ENCODE results near the gene WNT11. TPM values are rescaled to one million over a fixed set of nuclear protein-coding genes. Genes with fewer than 3 reads are reported as not detected.

Gene WNT11
- polyA plus RNA-seq, 4 donors, result 2.1 to 7.3 (median 3.9) TPM

GRCh38 chr11:76247091-76247490, 40.8 kb upstream of the WNT11 start:
- DNase-seq (no peak), FAIRE-seq (no peak)
- Histone ChIP-seq H3K27me3 (ENCODE audit: control insufficient read depth in 3 of 3, insufficient read depth in 3 of 3, low read length in 3 of 3) (peaks cover 0 to 7% (median 0%) of the 10 kb centered on the region in 3 donors), H3K27ac (ENCODE audit: low read depth in 1 of 3, low read length in 2 of 3) (no peak overlapping the region), H3K9me3 (ENCODE audit: control insufficient read depth in 2 of 2, insufficient read depth in 1 of 2, low read depth in 1 of 2, low read length in 1 of 2) (peaks cover 0 to 20% of the 10 kb centered on the region in 2 donors), H3K36me3 (ENCODE audit: control insufficient read depth in 3 of 3, insufficient read depth in 2 of 3, low read depth in 1 of 3, low read length in 3 of 3) (no peaks in the 10 kb centered on the region), H3K4me3 (ENCODE audit: low read depth in 1 of 3, low read length in 3 of 3) (no peak overlapping the region), H3K4me1 (ENCODE audit: control insufficient read depth in 3 of 3, insufficient read depth in 2 of 3, low read depth in 1 of 3, low read length in 2 of 3) (no peaks in the 10 kb centered on the region)
- 86 to 91% (median 89%) methylated on average over 6 of the region's 6 CpGs for WGBS, 3 donors

- H3K4me1 ChIP-seq (ENCODE audit: control insufficient read depth in 3 of 3, insufficient read depth in 2 of 3, low read depth in 1 of 3, low read length in 2 of 3), result no peaks in the 10 kb centered on the region
- WGBS, 3 donors, result 94 to 97% (median 95%) methylated on average over 11 of the region's 11 CpGs
- peaks cover 0 to 7% (median 0%) of the 10 kb centered on the region in 3 donors for H3K27me3 ChIP-seq (ENCODE audit: control insufficient read depth in 3 of 3, insufficient read depth in 3 of 3, low read length in 3 of 3)
- no peak overlapping the region for H3K4me3 ChIP-seq (ENCODE audit: low read depth in 1 of 3, low read length in 3 of 3)
- no peak for DNase-seq
- no peaks in the 10 kb centered on the region for H3K36me3 ChIP-seq (ENCODE audit: control insufficient read depth in 3 of 3, insufficient read depth in 2 of 3, low read depth in 1 of 3, low read length in 3 of 3)
- no peak for FAIRE-seq
- peaks cover 0 to 18% of the 10 kb centered on the region in 2 donors for H3K9me3 ChIP-seq (ENCODE audit: control insufficient read depth in 2 of 2, insufficient read depth in 1 of 2, low read depth in 1 of 2, low read length in 1 of 2)
- H3K27ac ChIP-seq (ENCODE audit: low read depth in 1 of 3, low read length in 2 of 3), result no peak overlapping the region
These were observed 40.1 kb upstream of the WNT11 start for GRCh38 chr11:76246271-76246933.

- WGBS, 3 donors, result 48 to 88% (median 84%) methylated on average over 2 of the region's 2 CpGs
- FAIRE-seq, result no peak
These were observed 39.4 kb upstream of the WNT11 start for GRCh38 chr11:76245720-76246119.

GRCh38 chr11:76244316-76244851, 38.1 kb upstream of the WNT11 start:
- H3K9me3 ChIP-seq (ENCODE audit: control insufficient read depth in 2 of 2, insufficient read depth in 1 of 2, low read depth in 1 of 2, low read length in 1 of 2), result no peaks in the 10 kb centered on the region
- H3K36me3 ChIP-seq (ENCODE audit: control insufficient read depth in 3 of 3, insufficient read depth in 2 of 3, low read depth in 1 of 3, low read length in 3 of 3), result no peaks in the 10 kb centered on the region
- WGBS, 3 donors, result 60 to 74% (median 69%) methylated on average over 4 of the region's 4 CpGs
- no peak overlapping the region for H3K4me3 ChIP-seq (ENCODE audit: low read depth in 1 of 3, low read length in 3 of 3)
- DNase-seq (no peak), FAIRE-seq (no peak)
- peaks cover 0 to 5% (median 0%) of the 10 kb centered on the region in 3 donors for H3K4me1 ChIP-seq (ENCODE audit: control insufficient read depth in 3 of 3, insufficient read depth in 2 of 3, low read depth in 1 of 3, low read length in 2 of 3)
- H3K27me3 ChIP-seq (ENCODE audit: control insufficient read depth in 3 of 3, insufficient read depth in 3 of 3, low read length in 3 of 3), result peaks cover 0 to 7% (median 0%) of the 10 kb centered on the region in 3 donors
- no peak overlapping the region for H3K27ac ChIP-seq (ENCODE audit: low read depth in 1 of 3, low read length in 2 of 3)

More at GRCh38 chr11:76245720-76246119, 39.4 kb upstream of the WNT11 start:
- Histone ChIP-seq H3K27me3 (ENCODE audit: control insufficient read depth in 3 of 3, insufficient read depth in 3 of 3, low read length in 3 of 3) (peaks cover 0 to 7% (median 0%) of the 10 kb centered on the region in 3 donors), H3K36me3 (ENCODE audit: control insufficient read depth in 3 of 3, insufficient read depth in 2 of 3, low read depth in 1 of 3, low read length in 3 of 3) (no peaks in the 10 kb centered on the region), H3K4me3 (ENCODE audit: low read depth in 1 of 3, low read length in 3 of 3) (no peak overlapping the region), H3K9me3 (ENCODE audit: control insufficient read depth in 2 of 2, insufficient read depth in 1 of 2, low read depth in 1 of 2, low read length in 1 of 2) (peaks cover 0 to 11% of the 10 kb centered on the region in 2 donors), H3K4me1 (ENCODE audit: control insufficient read depth in 3 of 3, insufficient read depth in 2 of 3, low read depth in 1 of 3, low read length in 2 of 3) (no peaks in the 10 kb centered on the region), H3K27ac (ENCODE audit: low read depth in 1 of 3, low read length in 2 of 3) (no peak overlapping the region)
- no peak for DNase-seq

- H3K36me3 ChIP-seq (ENCODE audit: control insufficient read depth in 3 of 3, insufficient read depth in 2 of 3, low read depth in 1 of 3, low read length in 3 of 3), result no peaks in the 10 kb centered on the region
- WGBS, 3 donors, result 78 to 82% (median 79%) methylated on average over 7 of the region's 7 CpGs
- no peak overlapping the region for H3K4me3 ChIP-seq (ENCODE audit: low read depth in 1 of 3, low read length in 3 of 3)
- peaks cover 0 to 7% (median 0%) of the 10 kb centered on the region in 3 donors for H3K27me3 ChIP-seq (ENCODE audit: control insufficient read depth in 3 of 3, insufficient read depth in 3 of 3, low read length in 3 of 3)
- no peaks in the 10 kb centered on the region for H3K9me3 ChIP-seq (ENCODE audit: control insufficient read depth in 2 of 2, insufficient read depth in 1 of 2, low read depth in 1 of 2, low read length in 1 of 2)
- DNase-seq (no peak), FAIRE-seq (no peak)
- no peak overlapping the region for H3K27ac ChIP-seq (ENCODE audit: low read depth in 1 of 3, low read length in 2 of 3)
- H3K4me1 ChIP-seq (ENCODE audit: control insufficient read depth in 3 of 3, insufficient read depth in 2 of 3, low read depth in 1 of 3, low read length in 2 of 3), result peaks cover 0 to 5% (median 0%) of the 10 kb centered on the region in 3 donors
These were observed 37.6 kb upstream of the WNT11 start for GRCh38 chr11:76243957-76244285.

- Histone ChIP-seq H3K36me3 (ENCODE audit: control insufficient read depth in 3 of 3, insufficient read depth in 2 of 3, low read depth in 1 of 3, low read length in 3 of 3) (no peaks in the 10 kb centered on the region), H3K4me1 (ENCODE audit: control insufficient read depth in 3 of 3, insufficient read depth in 2 of 3, low read depth in 1 of 3, low read length in 2 of 3) (peaks cover 0 to 5% (median 0%) of the 10 kb centered on the region in 3 donors), H3K27me3 (ENCODE audit: control insufficient read depth in 3 of 3, insufficient read depth in 3 of 3, low read length in 3 of 3) (peaks cover 0 to 7% (median 0%) of the 10 kb centered on the region in 3 donors), H3K4me3 (ENCODE audit: low read depth in 1 of 3, low read length in 3 of 3) (no peak overlapping the region), H3K9me3 (ENCODE audit: control insufficient read depth in 2 of 2, insufficient read depth in 1 of 2, low read depth in 1 of 2, low read length in 1 of 2) (no peaks in the 10 kb centered on the region), H3K27ac (ENCODE audit: low read depth in 1 of 3, low read length in 2 of 3) (no peak overlapping the region)
- FAIRE-seq (no peak), DNase-seq (no peak)
- WGBS, 3 donors, result 42 to 57% (median 52%) methylated on average over 22 to 23 of the region's 23 CpGs
These were observed 37.1 kb upstream of the WNT11 start for GRCh38 chr11:76243193-76243956.

GRCh38 chr11:76242004-76242779, 35.9 kb upstream of the WNT11 start:
- Histone ChIP-seq H3K4me3 (ENCODE audit: low read depth in 1 of 3, low read length in 3 of 3) (no peak overlapping the region), H3K9me3 (ENCODE audit: control insufficient read depth in 2 of 2, insufficient read depth in 1 of 2, low read depth in 1 of 2, low read length in 1 of 2) (no peaks in the 10 kb centered on the region), H3K4me1 (ENCODE audit: control insufficient read depth in 3 of 3, insufficient read depth in 2 of 3, low read depth in 1 of 3, low read length in 2 of 3) (peaks cover 0 to 5% (median 0%) of the 10 kb centered on the region in 3 donors), H3K36me3 (ENCODE audit: control insufficient read depth in 3 of 3, insufficient read depth in 2 of 3, low read depth in 1 of 3, low read length in 3 of 3) (no peaks in the 10 kb centered on the region), H3K27ac (ENCODE audit: low read depth in 1 of 3, low read length in 2 of 3) (no peak overlapping the region), H3K27me3 (ENCODE audit: control insufficient read depth in 3 of 3, insufficient read depth in 3 of 3, low read length in 3 of 3) (peaks cover 0 to 7% (median 0%) of the 10 kb centered on the region in 3 donors)
- 90% methylated on average over 12 of the region's 12 CpGs for WGBS, 3 donors
- DNase-seq (no peak), FAIRE-seq (no peak)

Data from small intestine (tissue), 7 donors.